HepG2 (cell line): Measurements from ENCODE around the gene TIMM13. TPM values are rescaled to one million over a fixed set of nuclear protein-coding genes. Genes with fewer than 3 reads are reported as not detected.
A peak's percentile ranks its signal among the peaks of the same experiment; 100 is the strongest.

Experiments used
- DMAP1 ChIP-seq: IDR thresholded peaks from 2 replicates; pipeline ENCODE4 v1.6.1; 2016
- FOSL1 ChIP-seq: sonication (generic); formaldehyde crosslinking; IDR thresholded peaks from 2 replicates; pipeline ENCODE4 v1.9.0; 2021; ENCODE audit warnings: missing genetic modification reagents, borderline replicate concordance
- HNRNPL ChIP-seq: fragments of 200-400 bp; formaldehyde crosslinking; IDR thresholded peaks from 2 replicates; pipeline ENCODE4 v1.6.1; 2017; ENCODE audit warnings: mild to moderate bottlenecking, low read depth, low read length
- PHB2 ChIP-seq: fragments of 450-650 bp; IDR thresholded peaks from 2 replicates; pipeline ENCODE4 v1.6.1; 2018; ENCODE audit not compliant: partially characterized antibody
- PRPF4 ChIP-seq: fragments of 200-400 bp; formaldehyde crosslinking; IDR thresholded peaks from 2 replicates; pipeline ENCODE4 v1.6.1; 2016; ENCODE audit warnings: low read length, low read depth; ENCODE audit not compliant: poor library complexity, severe bottlenecking
- SIX1 ChIP-seq: sonication (generic); formaldehyde crosslinking; IDR thresholded peaks from 2 replicates; pipeline ENCODE4 v1.4.0; 2020; ENCODE audit warnings: missing genetic modification reagents, borderline replicate concordance
- ZBTB42 ChIP-seq: sonication (generic); formaldehyde crosslinking; IDR thresholded peaks from 2 replicates; pipeline ENCODE4 v1.5.0; 2020; ENCODE audit warnings: mild to moderate bottlenecking, missing genetic modification reagents
- ZBTB7B ChIP-seq: sonication (generic); formaldehyde crosslinking; IDR thresholded peaks from 2 replicates; pipeline ENCODE4 v1.4.0; 2020; ENCODE audit warnings: missing genetic modification reagents
- polyA plus RNA-seq, 8 experiments: library from polyadenylated mRNA; depleted of rRNA in 3 of 8; stranded (reverse) in 7 of 8; unstranded in 1 of 8; fragments of >200 nt; fragmentation: Illumina TruSeq in 4 of 8; extraction: Trizol in 4 of 8; gene quantifications; 2 replicates each; pipeline versions ENCODE4 v1.2.1 to v1.2.3, GENCODE V29; 2011 to 2016; ENCODE audit warnings: low read depth in 4 of 8, missing spikeins in 1 of 8, mixed read lengths in 1 of 8; ENCODE audit not compliant: insufficient read depth in 1 of 8
- total RNA-seq, 5 experiments: library from RNA; depleted of rRNA; stranded (reverse); fragments of >200 nt; fragmentation: Illumina TruSeq; extraction: Trizol; gene quantifications; 2 replicates each; pipeline ENCODE4 v1.2.3, GENCODE V29; 2016; ENCODE audit warnings: low read depth in 1 of 5
- TF ChIP-seq, protein P1 (sequence below): sonication (generic); formaldehyde crosslinking; IDR thresholded peaks from 2 replicates; pipeline ENCODE4 v1.5.0; 2020; ENCODE audit warnings: mild to moderate bottlenecking, missing genetic modification reagents, borderline replicate concordance
- TF ChIP-seq, protein P2 (sequence below): sonication (generic); formaldehyde crosslinking; IDR thresholded peaks from 2 replicates; pipeline ENCODE4 v1.5.1; 2020; ENCODE audit warnings: mild to moderate bottlenecking, missing genetic modification reagents, borderline replicate concordance
- TF ChIP-seq, protein P3 (sequence below): sonication (generic); formaldehyde crosslinking; IDR thresholded peaks from 2 replicates; pipeline ENCODE4 v1.4.0; 2020; ENCODE audit warnings: missing genetic modification reagents, mild to moderate bottlenecking, borderline replicate concordance
- TF ChIP-seq, protein P4 (sequence below): sonication (generic); formaldehyde crosslinking; IDR thresholded peaks from 2 replicates; pipeline ENCODE4 v1.8.1; 2023; ENCODE audit warnings: mild to moderate bottlenecking, missing genetic modification reagents
- TF ChIP-seq, protein P5 (sequence below): sonication (generic); formaldehyde crosslinking; IDR thresholded peaks from 2 replicates; pipeline ENCODE4 v1.5.1; 2020; ENCODE audit warnings: missing genetic modification reagents, mild to moderate bottlenecking, borderline replicate concordance

The TIMM13 gene
- total and polyA plus RNA-seq, 2 of the 13 experiments (the other 11 are each of a cell fraction or from before 2014, with no cell fraction given): 48.4 to 108 TPM

DNA sequence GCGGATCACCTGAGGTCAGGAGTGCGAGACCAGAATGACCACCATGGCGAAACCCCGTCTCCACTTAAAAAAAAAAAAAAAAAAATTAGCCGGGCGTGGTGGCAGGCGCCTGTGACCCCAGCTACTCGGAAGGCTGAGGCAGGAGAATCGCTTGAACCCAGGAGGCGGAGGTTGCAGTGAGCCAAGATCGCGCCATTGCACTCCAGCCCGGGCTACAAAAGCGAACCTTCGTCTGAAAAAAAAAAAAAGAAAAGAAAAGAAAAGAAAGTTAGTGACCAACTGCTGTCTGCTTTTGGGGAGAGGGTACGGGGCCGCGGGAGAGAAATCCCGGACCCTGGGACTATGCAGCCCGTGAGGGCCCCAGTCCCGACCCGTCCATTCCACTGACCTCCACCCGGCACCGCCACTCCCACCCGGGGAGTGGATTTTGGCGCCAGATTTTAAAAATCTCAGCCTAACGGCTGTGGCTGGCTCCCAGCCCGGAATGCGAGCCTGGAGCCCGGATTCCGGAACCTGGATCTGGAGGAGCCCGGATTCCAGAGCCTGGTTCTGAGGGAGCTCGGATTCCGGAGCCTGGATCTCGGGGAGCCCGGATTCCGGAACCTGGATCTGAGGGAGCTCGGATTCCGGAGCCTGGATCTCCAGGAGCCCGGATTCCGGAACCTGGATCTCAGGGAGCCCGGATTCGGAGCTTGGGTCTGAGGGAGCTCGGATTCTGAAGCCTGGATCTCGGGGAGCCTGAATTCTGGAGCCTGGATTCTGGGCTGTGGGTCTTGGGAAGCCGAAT lies 35.4 kb upstream of the TIMM13 start (continued):
- TF ChIP-seq, protein P1, sequence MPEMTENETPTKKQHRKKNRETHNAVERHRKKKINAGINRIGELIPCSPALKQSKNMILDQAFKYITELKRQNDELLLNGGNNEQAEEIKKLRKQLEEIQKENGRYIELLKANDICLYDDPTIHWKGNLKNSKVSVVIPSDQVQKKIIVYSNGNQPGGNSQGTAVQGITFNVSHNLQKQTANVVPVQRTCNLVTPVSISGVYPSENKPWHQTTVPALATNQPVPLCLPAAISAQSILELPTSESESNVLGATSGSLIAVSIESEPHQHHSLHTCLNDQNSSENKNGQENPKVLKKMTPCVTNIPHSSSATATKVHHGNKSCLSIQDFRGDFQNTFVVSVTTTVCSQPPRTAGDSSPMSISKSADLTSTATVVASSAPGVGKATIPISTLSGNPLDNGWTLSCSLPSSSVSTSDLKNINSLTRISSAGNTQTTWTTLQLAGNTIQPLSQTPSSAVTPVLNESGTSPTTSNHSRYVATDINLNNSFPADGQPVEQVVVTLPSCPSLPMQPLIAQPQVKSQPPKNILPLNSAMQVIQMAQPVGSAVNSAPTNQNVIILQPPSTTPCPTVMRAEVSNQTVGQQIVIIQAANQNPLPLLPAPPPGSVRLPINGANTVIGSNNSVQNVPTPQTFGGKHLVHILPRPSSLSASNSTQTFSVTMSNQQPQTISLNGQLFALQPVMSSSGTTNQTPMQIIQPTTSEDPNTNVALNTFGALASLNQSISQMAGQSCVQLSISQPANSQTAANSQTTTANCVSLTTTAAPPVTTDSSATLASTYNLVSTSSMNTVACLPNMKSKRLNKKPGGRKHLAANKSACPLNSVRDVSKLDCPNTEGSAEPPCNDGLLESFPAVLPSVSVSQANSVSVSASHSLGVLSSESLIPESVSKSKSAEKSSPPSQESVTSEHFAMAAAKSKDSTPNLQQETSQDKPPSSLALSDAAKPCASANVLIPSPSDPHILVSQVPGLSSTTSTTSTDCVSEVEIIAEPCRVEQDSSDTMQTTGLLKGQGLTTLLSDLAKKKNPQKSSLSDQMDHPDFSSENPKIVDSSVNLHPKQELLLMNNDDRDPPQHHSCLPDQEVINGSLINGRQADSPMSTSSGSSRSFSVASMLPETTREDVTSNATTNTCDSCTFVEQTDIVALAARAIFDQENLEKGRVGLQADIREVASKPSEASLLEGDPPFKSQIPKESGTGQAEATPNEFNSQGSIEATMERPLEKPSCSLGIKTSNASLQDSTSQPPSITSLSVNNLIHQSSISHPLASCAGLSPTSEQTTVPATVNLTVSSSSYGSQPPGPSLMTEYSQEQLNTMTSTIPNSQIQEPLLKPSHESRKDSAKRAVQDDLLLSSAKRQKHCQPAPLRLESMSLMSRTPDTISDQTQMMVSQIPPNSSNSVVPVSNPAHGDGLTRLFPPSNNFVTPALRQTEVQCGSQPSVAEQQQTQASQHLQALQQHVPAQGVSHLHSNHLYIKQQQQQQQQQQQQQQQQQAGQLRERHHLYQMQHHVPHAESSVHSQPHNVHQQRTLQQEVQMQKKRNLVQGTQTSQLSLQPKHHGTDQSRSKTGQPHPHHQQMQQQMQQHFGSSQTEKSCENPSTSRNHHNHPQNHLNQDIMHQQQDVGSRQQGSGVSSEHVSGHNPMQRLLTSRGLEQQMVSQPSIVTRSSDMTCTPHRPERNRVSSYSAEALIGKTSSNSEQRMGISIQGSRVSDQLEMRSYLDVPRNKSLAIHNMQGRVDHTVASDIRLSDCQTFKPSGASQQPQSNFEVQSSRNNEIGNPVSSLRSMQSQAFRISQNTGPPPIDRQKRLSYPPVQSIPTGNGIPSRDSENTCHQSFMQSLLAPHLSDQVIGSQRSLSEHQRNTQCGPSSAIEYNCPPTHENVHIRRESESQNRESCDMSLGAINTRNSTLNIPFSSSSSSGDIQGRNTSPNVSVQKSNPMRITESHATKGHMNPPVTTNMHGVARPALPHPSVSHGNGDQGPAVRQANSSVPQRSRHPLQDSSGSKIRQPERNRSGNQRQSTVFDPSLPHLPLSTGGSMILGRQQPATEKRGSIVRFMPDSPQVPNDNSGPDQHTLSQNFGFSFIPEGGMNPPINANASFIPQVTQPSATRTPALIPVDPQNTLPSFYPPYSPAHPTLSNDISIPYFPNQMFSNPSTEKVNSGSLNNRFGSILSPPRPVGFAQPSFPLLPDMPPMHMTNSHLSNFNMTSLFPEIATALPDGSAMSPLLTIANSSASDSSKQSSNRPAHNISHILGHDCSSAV (CRISPR knock-in tag): no peak
- TF ChIP-seq, protein P2, sequence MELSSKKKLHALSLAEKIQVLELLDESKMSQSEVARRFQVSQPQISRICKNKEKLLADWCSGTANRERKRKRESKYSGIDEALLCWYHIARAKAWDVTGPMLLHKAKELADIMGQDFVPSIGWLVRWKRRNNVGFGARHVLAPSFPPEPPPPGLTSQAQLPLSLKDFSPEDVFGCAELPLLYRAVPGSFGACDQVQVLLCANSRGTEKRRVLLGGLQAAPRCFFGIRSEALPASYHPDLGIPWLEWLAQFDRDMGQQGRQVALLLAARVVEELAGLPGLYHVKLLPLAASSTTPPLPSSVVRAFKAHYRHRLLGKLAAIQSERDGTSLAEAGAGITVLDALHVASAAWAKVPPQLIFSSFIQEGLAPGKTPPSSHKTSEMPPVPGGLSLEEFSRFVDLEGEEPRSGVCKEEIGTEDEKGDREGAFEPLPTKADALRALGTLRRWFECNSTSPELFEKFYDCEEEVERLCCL (CRISPR knock-in tag): no peak
- TF ChIP-seq SIX1 (CRISPR knock-in tag) (peak; percentile 63; the same call in 1 of the 2 replicates), FOSL1 (CRISPR knock-in tag) (no peak), PRPF4 (peak; percentile 64), DMAP1 (CRISPR knock-in tag) (peak; percentile 92), PHB2 (no peak), HNRNPL (peak; percentile 71; the same call in 1 of the 2 replicates), ZBTB7B (peak; percentile 81), ZBTB42 (CRISPR knock-in tag) (peak; percentile 65; the same call in 1 of the 2 replicates)
- TF ChIP-seq, protein P3, sequence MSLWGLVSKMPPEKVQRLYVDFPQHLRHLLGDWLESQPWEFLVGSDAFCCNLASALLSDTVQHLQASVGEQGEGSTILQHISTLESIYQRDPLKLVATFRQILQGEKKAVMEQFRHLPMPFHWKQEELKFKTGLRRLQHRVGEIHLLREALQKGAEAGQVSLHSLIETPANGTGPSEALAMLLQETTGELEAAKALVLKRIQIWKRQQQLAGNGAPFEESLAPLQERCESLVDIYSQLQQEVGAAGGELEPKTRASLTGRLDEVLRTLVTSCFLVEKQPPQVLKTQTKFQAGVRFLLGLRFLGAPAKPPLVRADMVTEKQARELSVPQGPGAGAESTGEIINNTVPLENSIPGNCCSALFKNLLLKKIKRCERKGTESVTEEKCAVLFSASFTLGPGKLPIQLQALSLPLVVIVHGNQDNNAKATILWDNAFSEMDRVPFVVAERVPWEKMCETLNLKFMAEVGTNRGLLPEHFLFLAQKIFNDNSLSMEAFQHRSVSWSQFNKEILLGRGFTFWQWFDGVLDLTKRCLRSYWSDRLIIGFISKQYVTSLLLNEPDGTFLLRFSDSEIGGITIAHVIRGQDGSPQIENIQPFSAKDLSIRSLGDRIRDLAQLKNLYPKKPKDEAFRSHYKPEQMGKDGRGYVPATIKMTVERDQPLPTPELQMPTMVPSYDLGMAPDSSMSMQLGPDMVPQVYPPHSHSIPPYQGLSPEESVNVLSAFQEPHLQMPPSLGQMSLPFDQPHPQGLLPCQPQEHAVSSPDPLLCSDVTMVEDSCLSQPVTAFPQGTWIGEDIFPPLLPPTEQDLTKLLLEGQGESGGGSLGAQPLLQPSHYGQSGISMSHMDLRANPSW (CRISPR knock-in tag): peak; percentile 55; the same call in 1 of the 2 replicates
- TF ChIP-seq, protein P4, sequence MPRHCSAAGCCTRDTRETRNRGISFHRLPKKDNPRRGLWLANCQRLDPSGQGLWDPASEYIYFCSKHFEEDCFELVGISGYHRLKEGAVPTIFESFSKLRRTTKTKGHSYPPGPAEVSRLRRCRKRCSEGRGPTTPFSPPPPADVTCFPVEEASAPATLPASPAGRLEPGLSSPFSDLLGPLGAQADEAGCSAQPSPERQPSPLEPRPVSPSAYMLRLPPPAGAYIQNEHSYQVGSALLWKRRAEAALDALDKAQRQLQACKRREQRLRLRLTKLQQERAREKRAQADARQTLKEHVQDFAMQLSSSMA: 0 out of 2 replicates have a peak, but pooled peaks have one; percentile 38
- TF ChIP-seq, protein P5, sequence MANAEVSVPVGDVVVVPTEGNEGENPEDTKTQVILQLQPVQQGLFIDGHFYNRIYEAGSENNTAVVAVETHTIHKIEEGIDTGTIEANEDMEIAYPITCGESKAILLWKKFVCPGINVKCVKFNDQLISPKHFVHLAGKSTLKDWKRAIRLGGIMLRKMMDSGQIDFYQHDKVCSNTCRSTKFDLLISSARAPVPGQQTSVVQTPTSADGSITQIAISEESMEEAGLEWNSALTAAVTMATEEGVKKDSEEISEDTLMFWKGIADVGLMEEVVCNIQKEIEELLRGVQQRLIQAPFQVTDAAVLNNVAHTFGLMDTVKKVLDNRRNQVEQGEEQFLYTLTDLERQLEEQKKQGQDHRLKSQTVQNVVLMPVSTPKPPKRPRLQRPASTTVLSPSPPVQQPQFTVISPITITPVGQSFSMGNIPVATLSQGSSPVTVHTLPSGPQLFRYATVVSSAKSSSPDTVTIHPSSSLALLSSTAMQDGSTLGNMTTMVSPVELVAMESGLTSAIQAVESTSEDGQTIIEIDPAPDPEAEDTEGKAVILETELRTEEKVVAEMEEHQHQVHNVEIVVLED: peak; percentile 62; the same call in 1 of the 2 replicates
